Measurements from ENCODE around the gene HMGXB3. TPM values are rescaled to one million over a fixed set of nuclear protein-coding genes. Genes with fewer than 3 reads are reported as not detected.
"Not testable (repeated sequence)": the region's sequence is repeated elsewhere in the genome, so short reads cannot be mapped to it uniquely, and the experiment has no call there.

HMGXB3 gene
- total RNA-seq, 1 experiment from 2014 or later, result 43.8 TPM

- no peak for TF ChIP-seq CTCF (IDR thresholded peaks at IDR 0.05; ENCODE audit: insufficient read depth in 1 of 2, low read depth in 1 of 2, low read length in 1 of 2, severe bottlenecking in 1 of 2, unreplicated experiment in 1 of 2)
- Histone ChIP-seq H3K4me3 (ENCODE audit: low read depth, low read length) (no peak overlapping the region), H3K9me3 (no peaks in the 10 kb centered on the region), H3K27me3 (replicated peaks; ENCODE audit: control insufficient read depth, insufficient read depth, low read length) (no peaks in the 10 kb centered on the region), H3K4me1 (0 out of 2 replicates have a peak, but pooled peaks cover 5% of the 10 kb centered on the region), H3K36me3 (ENCODE audit: control insufficient read depth, insufficient read depth, low read length) (no peaks in the 10 kb centered on the region)
- Mint-ChIP-seq H3K9me3 (ENCODE audit: unreplicated experiment) (no peaks in the 10 kb centered on the region), H3K4me1 (ENCODE audit: low read depth, unreplicated experiment) (peaks cover 14% of the 10 kb centered on the region), H3K4me3 (ENCODE audit: unreplicated experiment) (no peak overlapping the region), H3K27me3 (ENCODE audit: insufficient read depth, unreplicated experiment) (no peaks in the 10 kb centered on the region), H3K27ac (ENCODE audit: unreplicated experiment) (no peak overlapping the region), H3K36me3 (ENCODE audit: insufficient read depth, unreplicated experiment) (no peaks in the 10 kb centered on the region)
- CTCF ChIA-PET, result no interaction called here
- intact Hi-C loops (cut with micrococcal nuclease; ENCODE audit: unreplicated experiment), result no loop called here
- POLR2A ChIA-PET, result no interaction called here
- BruUV-seq (replicated peaks), result no TSS peak
- no peak for DNase-seq
Measured at GRCh38 chr5:150082889-150083288, 82.3 kb downstream of the HMGXB3 start.

- H3K9me3 Mint-ChIP-seq (ENCODE audit: unreplicated experiment); H3K36me3 ChIP-seq (ENCODE audit: control insufficient read depth, insufficient read depth, low read length); H3K36me3 Mint-ChIP-seq (ENCODE audit: insufficient read depth, unreplicated experiment); CTCF ChIA-PET; BruUV-seq (replicated peaks); POLR2A ChIA-PET; intact Hi-C loops (cut with micrococcal nuclease; ENCODE audit: unreplicated experiment); H3K4me1 Mint-ChIP-seq (ENCODE audit: low read depth, unreplicated experiment); H3K27ac Mint-ChIP-seq (ENCODE audit: unreplicated experiment); DNase-seq; H3K4me1 ChIP-seq; H3K9me3 ChIP-seq; H3K27me3 ChIP-seq (replicated peaks; ENCODE audit: control insufficient read depth, insufficient read depth, low read length); H3K4me3 ChIP-seq (ENCODE audit: low read depth, low read length); H3K4me3 Mint-ChIP-seq (ENCODE audit: unreplicated experiment); H3K27me3 Mint-ChIP-seq (ENCODE audit: insufficient read depth, unreplicated experiment): not testable (repeated sequence)
Measured at GRCh38 chr5:150084754-150085153, 84.2 kb downstream of the HMGXB3 start.

GRCh38 chr5:150085191-150085912 is 84.8 kb downstream of the HMGXB3 start:
- DNase-seq, result no peak
- H3K9me3 Mint-ChIP-seq (ENCODE audit: unreplicated experiment), result no peaks in the 10 kb centered on the region
- no peak overlapping the region for H3K27ac Mint-ChIP-seq (ENCODE audit: unreplicated experiment)
- Histone ChIP-seq H3K27me3 (replicated peaks; ENCODE audit: control insufficient read depth, insufficient read depth, low read length) (no peaks in the 10 kb centered on the region), H3K4me1 (0 out of 2 replicates have a peak, but pooled peaks cover 5% of the 10 kb centered on the region), H3K36me3 (ENCODE audit: control insufficient read depth, insufficient read depth, low read length) (no peaks in the 10 kb centered on the region), H3K9me3 (no peaks in the 10 kb centered on the region), H3K4me3 (ENCODE audit: low read depth, low read length) (no peak overlapping the region)
- TF ChIP-seq CTCF (IDR thresholded peaks at IDR 0.05; ENCODE audit: insufficient read depth in 1 of 2, low read depth in 1 of 2, low read length in 1 of 2, severe bottlenecking in 1 of 2, unreplicated experiment in 1 of 2), result no peak
- no peaks in the 10 kb centered on the region for H3K36me3 Mint-ChIP-seq (ENCODE audit: insufficient read depth, unreplicated experiment)
- H3K4me1 Mint-ChIP-seq (ENCODE audit: low read depth, unreplicated experiment), result peaks cover 10% of the 10 kb centered on the region
- BruUV-seq (replicated peaks), result no TSS peak
- intact Hi-C loops (cut with micrococcal nuclease; ENCODE audit: unreplicated experiment), result no loop called here
- H3K4me3 Mint-ChIP-seq (ENCODE audit: unreplicated experiment), result no peak overlapping the region
- no peaks in the 10 kb centered on the region for H3K27me3 Mint-ChIP-seq (ENCODE audit: insufficient read depth, unreplicated experiment)
- ChIA-PET POLR2A (no interaction called here), CTCF (no interaction called here)
